ENCODE results near the gene RGCC. TPM values are rescaled to one million over a fixed set of nuclear protein-coding genes. Genes with fewer than 3 reads are reported as not detected.

Gene RGCC
- total RNA-seq (ENCODE audit: low replicate concordance), result 1.1 and 4.4 TPM in 2 replicates

GRCh38 chr13:41456768-41457588 is at the start of gene RGCC:
Gene RGCC, plus strand, starts transcription at chr13:41457550. Its CDS starts 158 bp downstream, at chr13:41457708.

Other genes with a start within 250 kb of the RGCC start
- 6.6 and 8.3 TPM in 2 replicates for gene MTRF1, start 194.0 kb upstream of the RGCC start, total RNA-seq (ENCODE audit: low replicate concordance)
- 5.7 and 6.0 TPM in 2 replicates for gene NAA16, start 146.3 kb upstream of the RGCC start, total RNA-seq (ENCODE audit: low replicate concordance)

All from smooth muscle cell of the coronary artery (primary cell).